Prostate gland (tissue), 2 donors: ENCODE results near the gene DOCK4. TPM values are rescaled to one million over a fixed set of nuclear protein-coding genes. Genes with fewer than 3 reads are reported as not detected.

Experiments used
- DNase-seq: peaks from one replicate; pipeline ENCODE4 v3.0.0-alpha.2; 2019; ENCODE audit warnings: low spot score
- H3K27ac ChIP-seq, 2 donors: fragments of 200-600 bp; sonication (generic); 2 replicates each; pipeline ENCODE4 v1.5.1; 2017 to 2019
- H3K27me3 ChIP-seq: fragments of 200-600 bp; sonication (generic); replicated peaks from 2 replicates; pipeline ENCODE4 v1.5.1; 2019; ENCODE audit not compliant: insufficient read depth
- H3K36me3 ChIP-seq, 2 donors: fragments of 200-600 bp; sonication (generic); 1 replicate in 1 of 2; 2 replicates in 1 of 2; pipeline versions ENCODE4 v1.5.1 to v1.8.1; 2017 to 2019
- H3K4me1 ChIP-seq: fragments of 200-600 bp; sonication (generic); replicated peaks from 2 replicates; pipeline ENCODE4 v1.5.1; 2019
- H3K4me3 ChIP-seq, 2 donors: fragments of 200-600 bp; sonication (generic); 2 replicates each; pipeline ENCODE4 v1.5.1; 2017 to 2019
- H3K9me3 ChIP-seq: fragments of 200-600 bp; sonication (generic); 2 replicates; pipeline ENCODE4 v1.5.1; 2017
- CTCF ChIP-seq, 4 experiments: fragments of 200-600 bp in 2 of 4; fragments of 450-650 bp in 2 of 4; sonication (generic) in 2 of 4; IDR thresholded peaks; 1 replicate in 3 of 4; 2 replicates in 1 of 4; pipeline ENCODE4 v1.5.1; 2016 to 2019; ENCODE audit warnings: antibody characterized with exemption in 4 of 4, mild to moderate bottlenecking in 2 of 4, moderate library complexity in 2 of 4
- POLR2A ChIP-seq: fragments of 450-650 bp; IDR thresholded peaks from one replicate; pipeline ENCODE4 v1.6.1; 2016; ENCODE audit warnings: antibody characterized with exemption, mild to moderate bottlenecking
- POLR2AphosphoS5 ChIP-seq: sonication (generic); formaldehyde crosslinking; IDR thresholded peaks from one replicate; pipeline ENCODE4 v1.6.1; 2017; ENCODE audit warnings: antibody characterized with exemption
- WGBS: methylation state at CpG from one replicate; pipeline ENCODE4 v1.1.5; 2018; 5-methylcytosine and 5-hydroxymethylcytosine counted together
- intact Hi-C: fragments of 100-400 bp; cut with DNase I; formaldehyde crosslinking; loops from one replicate; pipeline ENCODE4 v1.14.2; 2022
- total RNA-seq, 2 donors: library from RNA; depleted of rRNA; stranded (reverse); fragments of >200 nt; gene quantifications; one replicate each; pipeline ENCODE4 v1.1.0, GENCODE V29; 2016

DOCK4 gene
- total RNA-seq, 2 donors from 2014 or later: 21.8 to 37.4 TPM

DNA sequence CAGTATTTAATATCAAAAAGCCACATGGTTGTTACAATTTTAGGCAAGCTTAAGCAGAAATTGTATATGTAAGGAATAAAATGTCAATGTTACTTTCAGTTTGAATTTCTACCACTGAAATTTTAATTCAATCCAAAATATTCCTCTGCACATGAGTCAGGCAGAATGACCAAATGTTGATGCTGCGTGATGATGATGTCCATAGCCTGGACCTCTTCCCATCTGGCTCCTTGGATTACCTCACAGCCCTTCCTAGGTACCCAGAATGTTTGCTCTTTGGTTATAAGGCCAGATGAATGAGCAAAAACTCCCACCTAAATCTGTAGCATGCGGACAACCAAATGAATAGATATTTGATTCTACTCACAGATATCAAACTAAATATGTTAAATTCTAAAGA is 385.6 kb downstream of the DOCK4 start:
- TF ChIP-seq POLR2A: no peak
- TF ChIP-seq CTCF (IDR thresholded peaks at IDR 0.05): no peak
- no peak for TF ChIP-seq POLR2AphosphoS5
- Histone ChIP-seq H3K27me3 (no peaks in the 10 kb centered on the region), H3K9me3 (no peaks in the 10 kb centered on the region), H3K27ac (no peak overlapping the region), H3K4me1 (no peaks in the 10 kb centered on the region), H3K36me3 (no peaks in the 10 kb centered on the region), H3K4me3 (no peak overlapping the region)
- intact Hi-C loops: no loop called here
- no peak for DNase-seq
- 100% methylated on average over 2 of the region's 2 CpGs for WGBS

DNA sequence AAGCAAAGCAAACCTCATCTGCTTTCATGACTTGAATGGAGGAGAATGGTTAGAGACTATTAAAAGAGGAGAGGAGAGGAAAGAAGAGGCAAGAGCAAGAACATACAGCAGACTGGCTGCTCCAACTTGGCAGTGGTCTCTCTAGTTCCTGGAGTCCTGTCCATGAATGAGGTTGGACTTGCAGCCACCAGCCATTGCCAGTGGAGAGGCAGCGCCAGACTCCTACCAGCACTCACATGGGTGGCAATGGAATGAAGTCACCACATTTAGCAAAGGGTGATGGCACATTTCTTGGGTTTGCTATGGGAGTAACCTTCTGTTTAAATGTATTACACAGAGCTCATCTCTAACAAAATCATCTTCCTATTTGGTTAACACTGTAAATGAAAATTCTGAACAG is 386.1 kb downstream of the DOCK4 start:
- H3K36me3 ChIP-seq: no peaks in the 10 kb centered on the region
- H3K27ac ChIP-seq: no peak overlapping the region
- 100% methylated on average over 1 of the region's 1 CpG for WGBS
- no peaks in the 10 kb centered on the region for H3K9me3 ChIP-seq
- no peak for DNase-seq
- H3K4me3 ChIP-seq: no peak overlapping the region
- no peaks in the 10 kb centered on the region for H3K27me3 ChIP-seq
- no peaks in the 10 kb centered on the region for H3K4me1 ChIP-seq
- TF ChIP-seq POLR2A: no peak
- TF ChIP-seq CTCF (IDR thresholded peaks at IDR 0.05): no peak
- intact Hi-C loops: no loop called here

GRCh38 chr7:111815354-111815753 is 390.8 kb downstream of the DOCK4 start:
- Histone ChIP-seq H3K9me3 (no peaks in the 10 kb centered on the region), H3K4me3 (no peak overlapping the region), H3K36me3 (no peaks in the 10 kb centered on the region), H3K27me3 (no peaks in the 10 kb centered on the region), H3K4me1 (no peaks in the 10 kb centered on the region), H3K27ac (no peak overlapping the region)
- TF ChIP-seq POLR2AphosphoS5 (no peak), POLR2A (no peak), CTCF (IDR thresholded peaks at IDR 0.05) (no peak)
- WGBS: 94% methylated on average over 1 of the region's 1 CpG
- intact Hi-C loops: no loop called here
- DNase-seq: no peak

GRCh38 chr7:111813306-111813705 is 392.9 kb downstream of the DOCK4 start:
- Histone ChIP-seq H3K27ac (no peak overlapping the region), H3K4me3 (no peak overlapping the region), H3K4me1 (no peaks in the 10 kb centered on the region), H3K36me3 (no peaks in the 10 kb centered on the region), H3K27me3 (no peaks in the 10 kb centered on the region), H3K9me3 (no peaks in the 10 kb centered on the region)
- 95% methylated on average over 4 of the region's 4 CpGs for WGBS
- intact Hi-C loops: no loop called here
- no peak for TF ChIP-seq POLR2AphosphoS5
- TF ChIP-seq CTCF (IDR thresholded peaks at IDR 0.05): no peak
- TF ChIP-seq POLR2A: no peak
- DNase-seq: no peak

DNA sequence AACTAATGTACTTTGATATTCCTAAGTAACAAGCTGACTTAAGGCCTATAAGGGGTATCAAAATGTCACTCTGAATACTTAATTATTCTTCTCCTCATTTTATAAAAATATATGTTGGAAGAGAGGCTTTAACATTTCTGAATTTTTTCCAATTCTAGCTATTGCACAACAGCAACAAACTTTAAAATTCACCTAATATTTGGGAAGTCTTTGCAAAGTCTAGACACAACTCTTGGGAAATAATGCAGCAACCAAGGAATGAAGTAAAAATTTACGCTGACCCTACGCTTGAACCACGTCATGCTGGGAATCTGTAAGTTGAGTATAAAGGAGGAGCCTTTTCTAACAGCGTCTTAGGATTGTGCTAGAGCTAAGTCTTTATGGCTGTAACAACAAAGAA is 400.0 kb downstream of the DOCK4 start:
- Histone ChIP-seq H3K4me3 (no peak overlapping the region), H3K27me3 (no peaks in the 10 kb centered on the region), H3K27ac (no peak overlapping the region), H3K36me3 (no peaks in the 10 kb centered on the region), H3K9me3 (no peaks in the 10 kb centered on the region), H3K4me1 (no peaks in the 10 kb centered on the region)
- WGBS: 91% methylated on average over 4 of the region's 4 CpGs
- intact Hi-C loops: no loop called here
- no peak for DNase-seq
- TF ChIP-seq CTCF (IDR thresholded peaks at IDR 0.05) (no peak), POLR2A (no peak), POLR2AphosphoS5 (no peak)
